Upper lobe of right lung (tissue), 1 donor: Measurements from ENCODE around the gene MID1IP1. TPM values are rescaled to one million over a fixed set of nuclear protein-coding genes. Genes with fewer than 3 reads are reported as not detected.

Experiments used
- ATAC-seq: fragments of 200-7000 bp; cut with Tn5 transposase; one replicate; pipeline ENCODE4 v1.9.1; 2020; ENCODE audit warnings: mild to moderate bottlenecking, moderate library complexity
- DNase-seq: peaks from one replicate; pipeline ENCODE4 v3.0.0-alpha.2; 2020
- H3K27ac ChIP-seq: fragments of 200-600 bp; one replicate; pipeline ENCODE4 v1.8.0; 2022
- H3K27me3 ChIP-seq: fragments of 200-600 bp; one replicate; pipeline ENCODE4 v1.8.0; 2022; ENCODE audit warnings: mild to moderate bottlenecking
- H3K36me3 ChIP-seq: fragments of 200-600 bp; one replicate; pipeline ENCODE4 v1.8.0; 2022
- H3K4me1 ChIP-seq: fragments of 200-600 bp; one replicate; pipeline ENCODE4 v1.8.0; 2022
- H3K4me3 ChIP-seq: fragments of 200-600 bp; one replicate; pipeline ENCODE4 v1.8.0; 2022; ENCODE audit warnings: mild to moderate bottlenecking
- H3K9me3 ChIP-seq: fragments of 200-600 bp; one replicate; pipeline ENCODE4 v1.8.0; 2022
- CTCF ChIP-seq: fragments of 200-600 bp; IDR thresholded peaks from one replicate; pipeline ENCODE4 v1.8.0; 2022; ENCODE audit warnings: antibody characterized with exemption
- intact Hi-C: fragments of 100-400 bp; cut with DNase I; formaldehyde crosslinking; loops from one replicate; pipeline ENCODE4 v1.11.0; 2022
- total RNA-seq: library from RNA; stranded (reverse); fragmentation: NEBNext Ultra II Directional; extraction: Animal tissue kit (Norgen Biotek cat#: 25700); gene quantifications from one replicate; pipeline ENCODE4 v1.2.1, GENCODE V29; 2021
- donor health status: DM: no; HTN: yes; CAD: no; lungs with severe emphysema.

MID1IP1 gene
- total RNA-seq, 1 donor from 2014 or later, result 83.6 TPM

GRCh38 chrX:38819709-38820108 is 18.4 kb downstream of the MID1IP1 start:
- TF ChIP-seq CTCF, result no peak
- DNase-seq (no peak), ATAC-seq (no peak)
- Histone ChIP-seq H3K36me3 (no peaks in the 10 kb centered on the region), H3K27ac (no peak overlapping the region), H3K4me1 (no peaks in the 10 kb centered on the region), H3K27me3 (no peaks in the 10 kb centered on the region), H3K4me3 (no peak overlapping the region), H3K9me3 (no peaks in the 10 kb centered on the region)
- intact Hi-C loops, result no loop called here

GRCh38 chrX:38820751-38821150 is 19.5 kb downstream of the MID1IP1 start:
- no peak for TF ChIP-seq CTCF
- Histone ChIP-seq H3K27ac (no peak overlapping the region), H3K27me3 (no peaks in the 10 kb centered on the region), H3K4me3 (no peak overlapping the region), H3K9me3 (no peaks in the 10 kb centered on the region), H3K4me1 (no peaks in the 10 kb centered on the region), H3K36me3 (no peaks in the 10 kb centered on the region)
- ATAC-seq (no peak), DNase-seq (no peak)
- intact Hi-C loops, result no loop called here

GRCh38 chrX:38824176-38824575 is 22.9 kb downstream of the MID1IP1 start:
- Histone ChIP-seq H3K27ac (no peak overlapping the region), H3K36me3 (no peaks in the 10 kb centered on the region), H3K27me3 (no peaks in the 10 kb centered on the region), H3K4me3 (no peak overlapping the region), H3K4me1 (no peaks in the 10 kb centered on the region), H3K9me3 (no peaks in the 10 kb centered on the region)
- ATAC-seq (no peak), DNase-seq (no peak)
- intact Hi-C loops, result no loop called here
- no peak for TF ChIP-seq CTCF

- H3K9me3 ChIP-seq, result no peaks in the 10 kb centered on the region
- no peak for TF ChIP-seq CTCF
- ATAC-seq (no peak), DNase-seq (no peak)
- H3K27me3 ChIP-seq, result no peaks in the 10 kb centered on the region
- H3K27ac ChIP-seq, result no peak overlapping the region
- H3K36me3 ChIP-seq, result no peaks in the 10 kb centered on the region
- intact Hi-C loops, result no loop called here
- H3K4me3 ChIP-seq, result no peak overlapping the region
- no peaks in the 10 kb centered on the region for H3K4me1 ChIP-seq
Measured at GRCh38 chrX:38831949-38832348, 30.7 kb downstream of the MID1IP1 start.

- no peak overlapping the region for H3K4me3 ChIP-seq
- no peaks in the 10 kb centered on the region for H3K9me3 ChIP-seq
- ATAC-seq, result no peak
- TF ChIP-seq CTCF, result no peak
- H3K4me1 ChIP-seq, result no peaks in the 10 kb centered on the region
- no peaks in the 10 kb centered on the region for H3K36me3 ChIP-seq
- intact Hi-C loops, result no loop called here
- DNase-seq, result no peak
- H3K27me3 ChIP-seq, result no peaks in the 10 kb centered on the region
- H3K27ac ChIP-seq, result no peak overlapping the region
Measured at GRCh38 chrX:38837389-38837788, 36.1 kb downstream of the MID1IP1 start.

- Histone ChIP-seq H3K9me3 (no peaks in the 10 kb centered on the region), H3K36me3 (no peaks in the 10 kb centered on the region), H3K4me1 (no peaks in the 10 kb centered on the region), H3K4me3 (no peak overlapping the region), H3K27me3 (no peaks in the 10 kb centered on the region), H3K27ac (no peak overlapping the region)
- DNase-seq, result no peak
- no peak for ATAC-seq
- intact Hi-C loops, result no loop called here
- TF ChIP-seq CTCF, result no peak
Measured at GRCh38 chrX:38839277-38839676, 38.0 kb downstream of the MID1IP1 start.
